ENCODE results near the gene MGLL.

- TF ChIP-seq CTCF (IDR thresholded peaks at IDR 0.05), result no peak
- TF ChIP-seq POLR2AphosphoS5 (IDR thresholded peaks at IDR 0.05), result no peak
- no peak for TF ChIP-seq EP300 (IDR thresholded peaks at IDR 0.05)
Observed at GRCh38 chr3:127692501-127693335, 129.6 kb downstream of the MGLL start.

Data from suprapubic skin (tissue), 4 donors.